A673 (cell line): ENCODE results near the gene PPP1R3G. TPM values are rescaled to one million over a fixed set of nuclear protein-coding genes. Genes with fewer than 3 reads are reported as not detected.

Experiments
- BruUV-seq: library from RNA; stranded (reverse); fragments of 400-500 nt; replicated peaks from 2 replicates; lab custom pipeline; 2021; lab: Mats Ljungman, UMichigan
- CTCF ChIA-PET: fragments of 300-600 bp; sonication (Branson Sonifier 250); formaldehyde crosslinking; loops from one replicate; lab custom pipeline; 2022; ENCODE audit warnings: antibody characterized with exemption; lab: Charles Lee
- POLR2A ChIA-PET: fragments of 300-600 bp; sonication (Branson Sonifier 250); formaldehyde crosslinking; loops from one replicate; lab custom pipeline; 2022; ENCODE audit warnings: antibody characterized with exemption; ENCODE audit not compliant: low non-redundant PET; lab: Charles Lee
- DNase-seq: peaks from one replicate; pipeline ENCODE4 v3.0.0-alpha.2; 2015; ENCODE audit warnings: low spot score
- H3K27ac ChIP-seq: fragments of 200-600 bp; sonication (generic); 2 replicates; pipeline ENCODE4 v1.5.1; 2016; ENCODE audit warnings: mixed run types, low read depth, mild to moderate bottlenecking, mixed read lengths, antibody characterized with exemption, low read length; ENCODE audit not compliant: poor library complexity, severe bottlenecking
- H3K27me3 ChIP-seq: fragments of 200-600 bp; sonication (generic); replicated peaks from 2 replicates; pipeline ENCODE4 v1.6.1; 2017; ENCODE audit warnings: mixed run types, low read depth, mild to moderate bottlenecking, mixed read lengths, antibody characterized with exemption, low read length; ENCODE audit not compliant: insufficient read depth, poor library complexity
- H3K36me3 ChIP-seq: fragments of 200-600 bp; sonication (generic); 2 replicates; pipeline ENCODE4 v1.6.1; 2016; ENCODE audit warnings: mixed run types, mild to moderate bottlenecking, mixed read lengths, antibody characterized with exemption, low read length; ENCODE audit not compliant: insufficient read depth, poor library complexity, severe bottlenecking
- H3K4me1 ChIP-seq: fragments of 200-600 bp; sonication (generic); 2 replicates; pipeline ENCODE4 v1.6.1; 2017; ENCODE audit warnings: mixed run types, mild to moderate bottlenecking, mixed read lengths, antibody characterized with exemption, low read length; ENCODE audit not compliant: insufficient read depth, poor library complexity, severe bottlenecking
- H3K4me3 ChIP-seq: fragments of 200-600 bp; sonication (generic); 2 replicates; pipeline ENCODE4 v1.5.1; 2016; ENCODE audit warnings: low read depth, mixed run types, mild to moderate bottlenecking, mixed read lengths, low read length; ENCODE audit not compliant: poor library complexity, severe bottlenecking
- H3K9me3 ChIP-seq: fragments of 200-600 bp; sonication (generic); 2 replicates; pipeline ENCODE4 v1.6.1; 2016; ENCODE audit warnings: mixed run types, low read depth, mild to moderate bottlenecking, mixed read lengths, antibody characterized with exemption, low read length; ENCODE audit not compliant: poor library complexity, severe bottlenecking
- EZH2 ChIP-seq: fragments of 200-600 bp; sonication (generic); IDR thresholded peaks from 2 replicates; pipeline ENCODE4 v1.6.1; 2017; ENCODE audit warnings: borderline replicate concordance, low read depth, mild to moderate bottlenecking, mixed read lengths, antibody characterized with exemption, low read length; ENCODE audit not compliant: poor library complexity, severe bottlenecking
- intact Hi-C: fragments of 100-400 bp; cut with micrococcal nuclease; formaldehyde crosslinking; loops from one replicate; pipeline ENCODE4 v1.10.0; 2022; ENCODE audit not compliant: unreplicated experiment
- total RNA-seq: library from RNA; stranded (reverse); gene quantifications from 2 replicates; pipeline ENCODE4 v1.2.3, GENCODE V29; 2021
- TF ChIP-seq, protein P1 (sequence below): fragments of 300-800, 200-600 bp; sonication (generic); conservative IDR thresholded peaks from 2 replicates; pipeline ENCODE4 v1.5.1; 2017; ENCODE audit warnings: low read depth, mild to moderate bottlenecking, antibody characterized with exemption, low read length, moderate library complexity, mixed read lengths

The PPP1R3G gene
- total RNA-seq, 1 experiment from 2014 or later: 0.24 TPM

GRCh38 chr6:5110246-5110645, 25.1 kb downstream of the PPP1R3G start:
- no peak overlapping the region for H3K4me3 ChIP-seq
- no TSS peak for BruUV-seq
- H3K36me3 ChIP-seq: no peaks in the 10 kb centered on the region
- H3K4me1 ChIP-seq: peaks cover 13% of the 10 kb centered on the region
- no peaks in the 10 kb centered on the region for H3K9me3 ChIP-seq
- no peaks in the 10 kb centered on the region for H3K27me3 ChIP-seq
- TF ChIP-seq, protein P1, sequence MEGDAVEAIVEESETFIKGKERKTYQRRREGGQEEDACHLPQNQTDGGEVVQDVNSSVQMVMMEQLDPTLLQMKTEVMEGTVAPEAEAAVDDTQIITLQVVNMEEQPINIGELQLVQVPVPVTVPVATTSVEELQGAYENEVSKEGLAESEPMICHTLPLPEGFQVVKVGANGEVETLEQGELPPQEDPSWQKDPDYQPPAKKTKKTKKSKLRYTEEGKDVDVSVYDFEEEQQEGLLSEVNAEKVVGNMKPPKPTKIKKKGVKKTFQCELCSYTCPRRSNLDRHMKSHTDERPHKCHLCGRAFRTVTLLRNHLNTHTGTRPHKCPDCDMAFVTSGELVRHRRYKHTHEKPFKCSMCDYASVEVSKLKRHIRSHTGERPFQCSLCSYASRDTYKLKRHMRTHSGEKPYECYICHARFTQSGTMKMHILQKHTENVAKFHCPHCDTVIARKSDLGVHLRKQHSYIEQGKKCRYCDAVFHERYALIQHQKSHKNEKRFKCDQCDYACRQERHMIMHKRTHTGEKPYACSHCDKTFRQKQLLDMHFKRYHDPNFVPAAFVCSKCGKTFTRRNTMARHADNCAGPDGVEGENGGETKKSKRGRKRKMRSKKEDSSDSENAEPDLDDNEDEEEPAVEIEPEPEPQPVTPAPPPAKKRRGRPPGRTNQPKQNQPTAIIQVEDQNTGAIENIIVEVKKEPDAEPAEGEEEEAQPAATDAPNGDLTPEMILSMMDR: no peak
- no peak for TF ChIP-seq EZH2
- intact Hi-C loops: no loop called here
- H3K27ac ChIP-seq: no peak overlapping the region
- no peak for DNase-seq
- ChIA-PET POLR2A (no interaction called here), CTCF (no interaction called here)

DNA sequence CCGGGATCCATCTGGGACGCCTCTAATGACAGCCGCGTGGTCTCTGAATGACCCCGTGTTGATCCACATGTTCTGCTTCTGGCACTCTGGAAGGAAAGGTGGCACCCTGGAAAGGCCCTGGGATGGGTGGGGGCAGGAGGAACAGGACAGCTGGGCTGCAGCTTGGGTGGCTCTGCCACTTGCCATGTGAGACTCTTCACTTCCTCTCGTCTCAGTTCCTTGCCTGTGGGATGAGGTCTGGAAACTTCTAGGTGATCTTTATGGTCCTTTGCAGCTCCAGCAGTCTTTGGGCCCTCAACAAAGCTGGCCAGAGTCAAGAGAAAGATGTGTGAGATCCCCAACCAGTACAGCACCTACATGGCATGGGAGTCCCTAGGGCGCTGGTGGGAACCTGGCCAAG, 26.5 kb downstream of the PPP1R3G start:
- intact Hi-C loops: no loop called here
- ChIA-PET POLR2A (no interaction called here), CTCF (no interaction called here)
- no peak for DNase-seq
- Histone ChIP-seq H3K36me3 (no peaks in the 10 kb centered on the region), H3K27me3 (no peaks in the 10 kb centered on the region), H3K4me1 (peaks cover 27% of the 10 kb centered on the region), H3K9me3 (no peaks in the 10 kb centered on the region), H3K4me3 (no peak overlapping the region), H3K27ac (no peak overlapping the region)
- TF ChIP-seq, protein P1: no peak
- BruUV-seq: no TSS peak

DNA sequence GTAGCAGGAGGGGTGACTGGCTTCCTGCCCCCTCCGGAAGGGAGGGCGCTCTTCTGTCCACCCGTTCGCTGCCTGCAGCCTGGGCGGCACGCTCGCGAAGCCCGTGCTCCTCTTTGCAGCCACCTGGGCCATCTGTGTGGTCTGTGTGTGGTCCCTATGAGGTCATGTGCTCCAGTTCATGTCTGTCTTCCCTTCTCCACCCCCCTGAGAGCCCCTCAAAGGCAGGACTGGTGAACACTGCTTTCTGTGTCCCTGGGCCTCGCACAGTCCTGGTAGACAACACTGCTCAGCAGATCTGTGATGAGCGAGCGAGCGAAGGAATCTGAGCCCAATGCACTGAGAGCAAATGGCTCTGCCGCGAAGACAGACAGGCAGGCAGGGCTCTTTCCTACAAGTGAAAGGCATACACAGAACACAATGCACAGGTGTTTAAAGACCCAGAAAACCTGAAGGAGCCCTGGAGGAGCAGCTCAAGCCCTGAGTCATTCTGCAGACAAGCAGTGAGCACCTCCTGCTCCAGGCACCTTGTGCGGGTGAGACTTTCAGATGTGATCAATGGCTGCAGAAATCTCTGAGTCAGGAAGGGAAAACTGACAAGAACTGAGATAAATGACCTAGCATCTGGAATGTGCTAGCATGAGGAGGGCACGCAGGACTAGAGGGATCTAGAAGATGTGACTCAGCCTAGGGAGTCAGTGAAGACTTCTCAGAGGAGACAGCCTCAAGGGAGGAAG, 27.1 kb downstream of the PPP1R3G start:
- POLR2A ChIA-PET: no interaction called here
- Histone ChIP-seq H3K27ac (no peak overlapping the region), H3K4me3 (no peak overlapping the region), H3K27me3 (no peaks in the 10 kb centered on the region), H3K4me1 (peaks cover 32% of the 10 kb centered on the region), H3K9me3 (no peaks in the 10 kb centered on the region), H3K36me3 (no peaks in the 10 kb centered on the region)
- CTCF ChIA-PET: no interaction called here
- no TSS peak for BruUV-seq
- intact Hi-C loops: no loop called here
- peak; percentile 31 for DNase-seq
- TF ChIP-seq, protein P1: no peak
- no peak for TF ChIP-seq EZH2
